Liver (tissue), 9 donors: ENCODE data around the gene C11orf58. TPM values are rescaled to one million over a fixed set of nuclear protein-coding genes. Genes with fewer than 3 reads are reported as not detected.

Experiments
- DNase-seq: peaks from one replicate; pipeline ENCODE4 v3.0.0-alpha.2; 2017; ENCODE audit warnings: low spot score
- H3K27ac ChIP-seq, 2 donors: one replicate each; pipeline ENCODE4 v1.7.0; 2013; ENCODE audit warnings: inconsistent platforms in 2 of 2, low read length in 2 of 2, control low read depth in 1 of 2, low read depth in 1 of 2, mild to moderate bottlenecking in 1 of 2
- H3K27me3 ChIP-seq, 4 donors: one replicate each; pipeline versions ENCODE4 v1.6.1 to v1.7.0; 2013; ENCODE audit warnings: low read length in 3 of 4, inconsistent platforms in 1 of 4, mild to moderate bottlenecking in 1 of 4, moderate library complexity in 1 of 4; ENCODE audit not compliant: control insufficient read depth in 4 of 4, insufficient read depth in 4 of 4
- H3K36me3 ChIP-seq, 4 donors: one replicate each; pipeline versions ENCODE4 v1.6.1 to v1.7.0; 2013; ENCODE audit warnings: low read length in 3 of 4, mild to moderate bottlenecking in 3 of 4, low read depth in 1 of 4, moderate library complexity in 1 of 4; ENCODE audit not compliant: control insufficient read depth in 4 of 4, insufficient read depth in 3 of 4
- H3K4me1 ChIP-seq, 4 donors: one replicate each; pipeline versions ENCODE4 v1.6.1 to v1.7.0; 2013; ENCODE audit warnings: low read length in 3 of 4, mild to moderate bottlenecking in 3 of 4, moderate library complexity in 1 of 4; ENCODE audit not compliant: control insufficient read depth in 4 of 4, insufficient read depth in 4 of 4
- H3K4me3 ChIP-seq, 3 donors: one replicate each; pipeline versions ENCODE4 v1.6.1 to v1.7.0; 2013; ENCODE audit warnings: low read length in 3 of 3, control low read depth in 1 of 3, low read depth in 1 of 3, mild to moderate bottlenecking in 1 of 3
- H3K9ac ChIP-seq, 2 donors: one replicate each; pipeline ENCODE4 v1.7.0; 2013; ENCODE audit warnings: low read length in 2 of 2, mild to moderate bottlenecking in 2 of 2, moderate library complexity in 2 of 2, control low read depth in 1 of 2, low read depth in 1 of 2
- H3K9me3 ChIP-seq, 4 donors: one replicate each; pipeline versions ENCODE4 v1.6.1 to v1.7.0; 2013; ENCODE audit warnings: low read length in 3 of 4; ENCODE audit not compliant: control insufficient read depth in 4 of 4
- EGR1 ChIP-seq, 2 donors: IDR thresholded peaks; 2 replicates each; pipeline ENCODE4 v1.6.1; 2016 to 2018; ENCODE audit warnings: antibody characterized with exemption in 2 of 2, low read depth in 2 of 2
- FOXA1 ChIP-seq: IDR thresholded peaks from 2 replicates; pipeline ENCODE4 v1.6.1; 2016; ENCODE audit warnings: antibody characterized with exemption
- FOXA2 ChIP-seq: IDR thresholded peaks from 2 replicates; pipeline ENCODE4 v1.6.1; 2016; ENCODE audit warnings: antibody characterized with exemption
- GABPA ChIP-seq, 2 donors: IDR thresholded peaks in 1 of 2; conservative IDR thresholded peaks in 1 of 2; 2 replicates each; pipeline ENCODE4 v1.6.1; 2016; ENCODE audit warnings: antibody characterized with exemption in 2 of 2, mild to moderate bottlenecking in 1 of 2, moderate library complexity in 1 of 2
- HNF4A ChIP-seq, 2 donors: conservative IDR thresholded peaks; 2 replicates each; pipeline ENCODE4 v1.6.1; 2016; ENCODE audit warnings: antibody characterized with exemption in 2 of 2, mild to moderate bottlenecking in 2 of 2
- HNF4G ChIP-seq: IDR thresholded peaks from 2 replicates; pipeline ENCODE4 v1.6.1; 2016; ENCODE audit warnings: antibody characterized with exemption
- JUND ChIP-seq, 2 donors: IDR thresholded peaks; 2 replicates each; pipeline ENCODE4 v1.6.1; 2016; ENCODE audit warnings: antibody characterized with exemption in 2 of 2
- NR2F2 ChIP-seq: IDR thresholded peaks from 2 replicates; pipeline ENCODE4 v1.6.1; 2016; ENCODE audit warnings: antibody characterized with exemption
- RAD21 ChIP-seq, 2 donors: IDR thresholded peaks; 2 replicates each; pipeline ENCODE4 v1.6.1; 2016; ENCODE audit warnings: antibody characterized with exemption in 2 of 2, mild to moderate bottlenecking in 2 of 2
- RXRA ChIP-seq, 2 donors: IDR thresholded peaks; 2 replicates each; pipeline ENCODE4 v1.6.1; 2017 to 2018; ENCODE audit warnings: antibody characterized with exemption in 2 of 2, mild to moderate bottlenecking in 1 of 2
- SP1 ChIP-seq: IDR thresholded peaks from 2 replicates; pipeline ENCODE4 v1.6.1; 2018; ENCODE audit warnings: antibody characterized with exemption, mild to moderate bottlenecking
- TAF1 ChIP-seq: conservative IDR thresholded peaks from 2 replicates; pipeline ENCODE4 v1.6.1; 2016; ENCODE audit warnings: antibody characterized with exemption, mild to moderate bottlenecking
- YY1 ChIP-seq: IDR thresholded peaks from 2 replicates; pipeline ENCODE4 v1.6.1; 2016; ENCODE audit warnings: antibody characterized with exemption, mild to moderate bottlenecking
- WGBS: extraction: QIAGEN DNeasy Blood & Tissue Kit; methylation state at CpG from one replicate; pipeline ENCODE4 v1.1.7; 2013; 5-methylcytosine and 5-hydroxymethylcytosine counted together
- polyA plus RNA-seq, 2 donors: library from polyadenylated mRNA; stranded (reverse) in 1 of 2; unstranded in 1 of 2; fragments of 200-250 nt in 1 of 2; fragments of >200 nt in 1 of 2; fragmentation: Nextera tagmentation in 1 of 2; extraction: Ambion mirVana in 1 of 2; gene quantifications; one replicate each; pipeline versions ENCODE4 v1.2.1 to v1.2.3, GENCODE V29; 2013 to 2015
- total RNA-seq, 2 donors: library from RNA; depleted of rRNA; stranded (reverse); fragments of >200 nt; gene quantifications; one replicate each; pipeline ENCODE4 v1.2.3, GENCODE V29; 2014
- TF ChIP-seq, protein P1 (sequence below): fragments of 150-350 bp; IDR thresholded peaks from 2 replicates; pipeline ENCODE4 v1.5.1; 2017; ENCODE audit warnings: improper control_type of control experiment, low read depth, low read length; ENCODE audit not compliant: missing input control
- TF ChIP-seq, protein P2 (sequence below): IDR thresholded peaks from 2 replicates; pipeline ENCODE4 v1.6.1; 2016; ENCODE audit warnings: antibody characterized with exemption
- TF ChIP-seq, protein P3 (sequence below): IDR thresholded peaks from 2 replicates; pipeline ENCODE4 v1.6.1; 2016; ENCODE audit warnings: antibody characterized with exemption
- TF ChIP-seq, protein P4 (sequence below): IDR thresholded peaks from 2 replicates; pipeline ENCODE4 v1.6.1; 2016; ENCODE audit warnings: antibody characterized with exemption, mild to moderate bottlenecking
- TF ChIP-seq, protein P5 (sequence below): IDR thresholded peaks from 2 replicates; pipeline ENCODE4 v1.6.1; 2016; ENCODE audit warnings: antibody characterized with exemption
- donor health status: healthy.
- donor health status: healthy.
- donor health status: healthy.
- donor health status: healthy.
- donor health status: healthy.

Gene C11orf58
- 100 to 1,000 TPM in 1 of 2 donors, 10 to 100 TPM in 1; 98.9 to 102 TPM for total RNA-seq
- polyA plus RNA-seq = 100 to 1,000 TPM in 1 of 2 donors, 10 to 100 TPM in 1; 54.6 to 106 TPM

DNA sequence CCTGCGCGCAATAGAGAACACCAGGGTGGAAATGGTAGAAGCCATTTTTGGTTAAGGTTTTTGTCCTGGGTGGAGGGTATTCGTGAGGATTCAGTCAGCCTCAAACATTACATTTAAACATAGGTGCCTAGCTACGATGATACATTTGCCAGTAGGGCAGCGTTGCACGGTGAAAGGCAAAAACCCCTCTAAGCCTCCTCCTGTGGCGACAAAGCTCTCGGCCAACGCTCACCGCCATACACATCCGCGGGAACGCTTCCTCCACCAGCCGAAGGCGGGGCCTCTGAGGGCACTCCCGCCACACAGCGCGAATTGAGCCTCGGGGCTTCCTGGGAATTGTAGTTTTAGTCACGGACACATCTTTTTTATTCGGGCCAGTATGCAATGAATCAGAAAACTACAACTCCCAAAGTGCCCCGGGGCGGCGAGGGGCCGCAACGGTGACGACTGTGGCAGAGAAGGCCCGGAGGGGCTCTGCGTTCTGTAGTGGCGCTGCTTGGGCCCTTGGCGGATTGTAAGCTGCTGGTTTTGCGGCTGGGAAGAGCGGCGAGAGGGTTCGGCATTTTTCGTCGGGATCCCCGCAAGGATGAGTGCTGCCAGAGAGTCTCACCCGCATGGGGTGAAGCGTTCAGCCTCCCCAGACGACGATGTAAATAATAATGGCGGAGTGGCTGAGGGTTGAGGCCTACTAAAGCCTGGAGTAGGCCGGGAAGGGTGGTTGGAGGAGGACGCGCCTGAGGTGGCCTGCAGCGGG, at the start of gene C11orf58:
Gene C11orf58 (plus strand): TSS at position 455 of the 754 bp plus-strand sequence. CDS start 132 bp downstream, at position 587.
- peak within 1 kb of the TSS; percentile 68 to 88 (median 73) for H3K4me3 ChIP-seq
- no peaks in the 10 kb centered on the region for H3K27me3 ChIP-seq
- TF ChIP-seq NR2F2 (peak; percentile 23), RAD21 (IDR thresholded peaks at IDR 0.05) (peak in 1 of 2 donors; percentile 44), TAF1 (peak; percentile 92), FOXA2 (no peak), FOXA1 (peak; percentile 11), YY1 (peak; percentile 98), SP1 (peak; percentile 54), EGR1 (IDR thresholded peaks at IDR 0.05; ENCODE audit: low read depth in 2 of 2) (no peak), HNF4A (conservative IDR thresholded peaks at IDR 0.05) (no peak), RXRA (IDR thresholded peaks at IDR 0.05) (peak in 1 of 2 donors; percentile 20), GABPA (IDR thresholded peaks at IDR 0.05 in 1 of 2, conservative IDR thresholded peaks at IDR 0.05 in 1 of 2) (peak in 1 of 2 donors; percentile 72), JUND (IDR thresholded peaks at IDR 0.05) (peak; percentile 40 to 58), HNF4G (no peak)
- TF ChIP-seq, protein P1, sequence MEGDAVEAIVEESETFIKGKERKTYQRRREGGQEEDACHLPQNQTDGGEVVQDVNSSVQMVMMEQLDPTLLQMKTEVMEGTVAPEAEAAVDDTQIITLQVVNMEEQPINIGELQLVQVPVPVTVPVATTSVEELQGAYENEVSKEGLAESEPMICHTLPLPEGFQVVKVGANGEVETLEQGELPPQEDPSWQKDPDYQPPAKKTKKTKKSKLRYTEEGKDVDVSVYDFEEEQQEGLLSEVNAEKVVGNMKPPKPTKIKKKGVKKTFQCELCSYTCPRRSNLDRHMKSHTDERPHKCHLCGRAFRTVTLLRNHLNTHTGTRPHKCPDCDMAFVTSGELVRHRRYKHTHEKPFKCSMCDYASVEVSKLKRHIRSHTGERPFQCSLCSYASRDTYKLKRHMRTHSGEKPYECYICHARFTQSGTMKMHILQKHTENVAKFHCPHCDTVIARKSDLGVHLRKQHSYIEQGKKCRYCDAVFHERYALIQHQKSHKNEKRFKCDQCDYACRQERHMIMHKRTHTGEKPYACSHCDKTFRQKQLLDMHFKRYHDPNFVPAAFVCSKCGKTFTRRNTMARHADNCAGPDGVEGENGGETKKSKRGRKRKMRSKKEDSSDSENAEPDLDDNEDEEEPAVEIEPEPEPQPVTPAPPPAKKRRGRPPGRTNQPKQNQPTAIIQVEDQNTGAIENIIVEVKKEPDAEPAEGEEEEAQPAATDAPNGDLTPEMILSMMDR = no peak
- TF ChIP-seq, protein P2, sequence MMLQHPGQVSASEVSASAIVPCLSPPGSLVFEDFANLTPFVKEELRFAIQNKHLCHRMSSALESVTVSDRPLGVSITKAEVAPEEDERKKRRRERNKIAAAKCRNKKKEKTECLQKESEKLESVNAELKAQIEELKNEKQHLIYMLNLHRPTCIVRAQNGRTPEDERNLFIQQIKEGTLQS = peak; percentile 2
- TF ChIP-seq, protein P3, sequence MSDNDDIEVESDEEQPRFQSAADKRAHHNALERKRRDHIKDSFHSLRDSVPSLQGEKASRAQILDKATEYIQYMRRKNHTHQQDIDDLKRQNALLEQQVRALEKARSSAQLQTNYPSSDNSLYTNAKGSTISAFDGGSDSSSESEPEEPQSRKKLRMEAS = peak; percentile 65
- TF ChIP-seq, protein P4, sequence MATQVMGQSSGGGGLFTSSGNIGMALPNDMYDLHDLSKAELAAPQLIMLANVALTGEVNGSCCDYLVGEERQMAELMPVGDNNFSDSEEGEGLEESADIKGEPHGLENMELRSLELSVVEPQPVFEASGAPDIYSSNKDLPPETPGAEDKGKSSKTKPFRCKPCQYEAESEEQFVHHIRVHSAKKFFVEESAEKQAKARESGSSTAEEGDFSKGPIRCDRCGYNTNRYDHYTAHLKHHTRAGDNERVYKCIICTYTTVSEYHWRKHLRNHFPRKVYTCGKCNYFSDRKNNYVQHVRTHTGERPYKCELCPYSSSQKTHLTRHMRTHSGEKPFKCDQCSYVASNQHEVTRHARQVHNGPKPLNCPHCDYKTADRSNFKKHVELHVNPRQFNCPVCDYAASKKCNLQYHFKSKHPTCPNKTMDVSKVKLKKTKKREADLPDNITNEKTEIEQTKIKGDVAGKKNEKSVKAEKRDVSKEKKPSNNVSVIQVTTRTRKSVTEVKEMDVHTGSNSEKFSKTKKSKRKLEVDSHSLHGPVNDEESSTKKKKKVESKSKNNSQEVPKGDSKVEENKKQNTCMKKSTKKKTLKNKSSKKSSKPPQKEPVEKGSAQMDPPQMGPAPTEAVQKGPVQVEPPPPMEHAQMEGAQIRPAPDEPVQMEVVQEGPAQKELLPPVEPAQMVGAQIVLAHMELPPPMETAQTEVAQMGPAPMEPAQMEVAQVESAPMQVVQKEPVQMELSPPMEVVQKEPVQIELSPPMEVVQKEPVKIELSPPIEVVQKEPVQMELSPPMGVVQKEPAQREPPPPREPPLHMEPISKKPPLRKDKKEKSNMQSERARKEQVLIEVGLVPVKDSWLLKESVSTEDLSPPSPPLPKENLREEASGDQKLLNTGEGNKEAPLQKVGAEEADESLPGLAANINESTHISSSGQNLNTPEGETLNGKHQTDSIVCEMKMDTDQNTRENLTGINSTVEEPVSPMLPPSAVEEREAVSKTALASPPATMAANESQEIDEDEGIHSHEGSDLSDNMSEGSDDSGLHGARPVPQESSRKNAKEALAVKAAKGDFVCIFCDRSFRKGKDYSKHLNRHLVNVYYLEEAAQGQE = peak; percentile 89
- TF ChIP-seq, protein P5, sequence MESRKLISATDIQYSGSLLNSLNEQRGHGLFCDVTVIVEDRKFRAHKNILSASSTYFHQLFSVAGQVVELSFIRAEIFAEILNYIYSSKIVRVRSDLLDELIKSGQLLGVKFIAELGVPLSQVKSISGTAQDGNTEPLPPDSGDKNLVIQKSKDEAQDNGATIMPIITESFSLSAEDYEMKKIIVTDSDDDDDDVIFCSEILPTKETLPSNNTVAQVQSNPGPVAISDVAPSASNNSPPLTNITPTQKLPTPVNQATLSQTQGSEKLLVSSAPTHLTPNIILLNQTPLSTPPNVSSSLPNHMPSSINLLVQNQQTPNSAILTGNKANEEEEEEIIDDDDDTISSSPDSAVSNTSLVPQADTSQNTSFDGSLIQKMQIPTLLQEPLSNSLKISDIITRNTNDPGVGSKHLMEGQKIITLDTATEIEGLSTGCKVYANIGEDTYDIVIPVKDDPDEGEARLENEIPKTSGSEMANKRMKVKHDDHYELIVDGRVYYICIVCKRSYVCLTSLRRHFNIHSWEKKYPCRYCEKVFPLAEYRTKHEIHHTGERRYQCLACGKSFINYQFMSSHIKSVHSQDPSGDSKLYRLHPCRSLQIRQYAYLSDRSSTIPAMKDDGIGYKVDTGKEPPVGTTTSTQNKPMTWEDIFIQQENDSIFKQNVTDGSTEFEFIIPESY = peak; percentile 90
- WGBS = 1% methylated on average over 47 of the region's 47 CpGs
- H3K4me1 ChIP-seq = peaks cover 6 to 23% (median 14%) of the 10 kb centered on the region in 4 donors
- peak within 1 kb of the TSS; percentile 96 to 98 for H3K9ac ChIP-seq
- peak; percentile 95 for DNase-seq
- H3K9me3 ChIP-seq = no peaks in the 10 kb centered on the region
- peak within 1 kb of the TSS; percentile 94 to 95 for H3K27ac ChIP-seq
- no peaks in the 10 kb centered on the region for H3K36me3 ChIP-seq
